ENCODE results near the gene BBS1.

The BBS1 gene

GRCh38 chr11:66494935-66495334 lies 15.5 kb upstream of the BBS1 start:
- peaks cover 0 to 59% of the 10 kb centered on the region in 2 experiments; a peak in 2 of 3 replicates for H3K36me3 ChIP-seq (ENCODE audit: control insufficient read depth in 2 of 2, insufficient read depth in 1 of 2, low read length in 2 of 2)

GRCh38 chr11:66495401-66495854 lies 15.0 kb upstream of the BBS1 start:
- CTCF ChIA-PET = no interaction called here
- peaks cover 0 to 62% of the 10 kb centered on the region in 2 experiments; a peak in 2 of 3 replicates for H3K36me3 ChIP-seq (ENCODE audit: control insufficient read depth in 2 of 2, insufficient read depth in 1 of 2, low read length in 2 of 2)

More at GRCh38 chr11:66494935-66495334, 15.5 kb upstream of the BBS1 start:
- H3K9me3 ChIP-seq (ENCODE audit: control insufficient read depth, insufficient read depth, low read depth, low read length) = no peaks in the 10 kb centered on the region
- CTCF ChIA-PET = no interaction called here
- no peak overlapping the region for H3K27ac ChIP-seq (ENCODE audit: extremely low read depth, low read depth, low read length)
- TF ChIP-seq OSR2 (tag by site-specific recombination; IDR thresholded peaks at IDR 0.05) (no peak), ZNF398 (tag by site-specific recombination; IDR thresholded peaks at IDR 0.05) (no peak), ZNF221 (tag by site-specific recombination; IDR thresholded peaks at IDR 0.05; ENCODE audit: borderline replicate concordance) (no peak), ZNF514 (tag by site-specific recombination; IDR thresholded peaks at IDR 0.05) (no peak), ZNF175 (tag by site-specific recombination; IDR thresholded peaks at IDR 0.05) (no peak), ZFHX2 (tag by site-specific recombination; conservative IDR thresholded peaks at IDR 0.05) (no peak), ZNF837 (tag by site-specific recombination; IDR thresholded peaks at IDR 0.05) (no peak), ZNF623 (tag by site-specific recombination; IDR thresholded peaks at IDR 0.05) (no peak), HOXD13 (CRISPR knock-in tag; IDR thresholded peaks at IDR 0.05; ENCODE audit: borderline replicate concordance) (no peak), KLF10 (tag by site-specific recombination; IDR thresholded peaks at IDR 0.05) (no peak), ZSCAN4 (tag by site-specific recombination; IDR thresholded peaks at IDR 0.05) (no peak), ZNF391 (tag by site-specific recombination; IDR thresholded peaks at IDR 0.05; ENCODE audit: borderline replicate concordance, low read depth) (no peak), ATF2 (tag by site-specific recombination; IDR thresholded peaks at IDR 0.05; ENCODE audit: low read depth) (no peak), GLI2 (tag by site-specific recombination; IDR thresholded peaks at IDR 0.05; ENCODE audit: borderline replicate concordance, low read depth) (no peak)
- POLR2A ChIA-PET = no interaction called here
- no peak overlapping the region for H3K4me3 ChIP-seq (ENCODE audit: low read depth, low read length)
- no peaks in the 10 kb centered on the region for H3K4me1 ChIP-seq (ENCODE audit: control insufficient read depth, insufficient read depth, low read length)

GRCh38 chr11:66497206-66497605 lies 13.2 kb upstream of the BBS1 start:
- Histone ChIP-seq H3K27ac (ENCODE audit: extremely low read depth, low read depth, low read length) (no peak overlapping the region), H3K9me3 (ENCODE audit: control insufficient read depth, insufficient read depth, low read depth, low read length) (no peaks in the 10 kb centered on the region), H3K36me3 (ENCODE audit: control insufficient read depth in 2 of 2, insufficient read depth in 1 of 2, low read length in 2 of 2) (peaks cover 0 to 57% of the 10 kb centered on the region in 2 experiments; a peak in 2 of 3 replicates), H3K4me3 (ENCODE audit: low read depth, low read length) (no peak overlapping the region), H3K4me1 (ENCODE audit: control insufficient read depth, insufficient read depth, low read length) (no peaks in the 10 kb centered on the region)
- POLR2A ChIA-PET = no interaction called here
- CTCF ChIA-PET = no interaction called here
- TF ChIP-seq ZNF513 (tag by site-specific recombination; IDR thresholded peaks at IDR 0.05) = no peak
- no peak for TF ChIP-seq ZNF639 (tag by site-specific recombination; IDR thresholded peaks at IDR 0.05)
- TF ChIP-seq ZNF202 (tag by site-specific recombination; IDR thresholded peaks at IDR 0.05; ENCODE audit: borderline replicate concordance) = no peak
- TF ChIP-seq ZNF629 (tag by site-specific recombination; IDR thresholded peaks at IDR 0.05) = no peak
- TF ChIP-seq ZNF571 (tag by site-specific recombination; IDR thresholded peaks at IDR 0.05) = no peak
- no peak for TF ChIP-seq ZNF394 (tag by site-specific recombination; IDR thresholded peaks at IDR 0.05; ENCODE audit: borderline replicate concordance)
- TF ChIP-seq ZNF2 (tag by site-specific recombination; IDR thresholded peaks at IDR 0.05) = no peak
- TF ChIP-seq ZNF768 (tag by site-specific recombination; IDR thresholded peaks at IDR 0.05) = no peak

More at GRCh38 chr11:66495401-66495854, 15.0 kb upstream of the BBS1 start:
- TF ChIP-seq PRDM1 (tag by site-specific recombination; IDR thresholded peaks at IDR 0.05) (no peak), SCRT1 (tag by site-specific recombination; IDR thresholded peaks at IDR 0.05; ENCODE audit: borderline replicate concordance) (0 out of 2 replicates have a peak, but pooled peaks have one; percentile 12), SCRT2 (tag by site-specific recombination; IDR thresholded peaks at IDR 0.05) (peak; percentile 49)
- Histone ChIP-seq H3K4me1 (ENCODE audit: control insufficient read depth, insufficient read depth, low read length) (no peaks in the 10 kb centered on the region), H3K4me3 (ENCODE audit: low read depth, low read length) (no peak overlapping the region), H3K27ac (ENCODE audit: extremely low read depth, low read depth, low read length) (no peak overlapping the region), H3K9me3 (ENCODE audit: control insufficient read depth, insufficient read depth, low read depth, low read length) (no peaks in the 10 kb centered on the region)
- POLR2A ChIA-PET = no interaction called here

Measured in HEK293 (cell line).